Hepatocyte (in vitro differentiated cells): ENCODE measurements around the gene PEAR1.

Experiments used
- EZH2phosphoT487 ChIP-seq: fragments of 200-600 bp; sonication (generic); IDR thresholded peaks from one replicate; pipeline ENCODE4 v1.6.1; 2018; ENCODE audit warnings: antibody characterized with exemption, mild to moderate bottlenecking, low read depth, moderate library complexity; ENCODE audit not compliant: unreplicated experiment, severe bottlenecking
- TF ChIP-seq, protein P1 (sequence below): fragments of 200-600 bp; sonication (generic); IDR thresholded peaks from 2 replicates; pipeline ENCODE4 v1.5.1; 2016; ENCODE audit warnings: antibody characterized with exemption, mild to moderate bottlenecking; ENCODE audit not compliant: poor library complexity

DNA sequence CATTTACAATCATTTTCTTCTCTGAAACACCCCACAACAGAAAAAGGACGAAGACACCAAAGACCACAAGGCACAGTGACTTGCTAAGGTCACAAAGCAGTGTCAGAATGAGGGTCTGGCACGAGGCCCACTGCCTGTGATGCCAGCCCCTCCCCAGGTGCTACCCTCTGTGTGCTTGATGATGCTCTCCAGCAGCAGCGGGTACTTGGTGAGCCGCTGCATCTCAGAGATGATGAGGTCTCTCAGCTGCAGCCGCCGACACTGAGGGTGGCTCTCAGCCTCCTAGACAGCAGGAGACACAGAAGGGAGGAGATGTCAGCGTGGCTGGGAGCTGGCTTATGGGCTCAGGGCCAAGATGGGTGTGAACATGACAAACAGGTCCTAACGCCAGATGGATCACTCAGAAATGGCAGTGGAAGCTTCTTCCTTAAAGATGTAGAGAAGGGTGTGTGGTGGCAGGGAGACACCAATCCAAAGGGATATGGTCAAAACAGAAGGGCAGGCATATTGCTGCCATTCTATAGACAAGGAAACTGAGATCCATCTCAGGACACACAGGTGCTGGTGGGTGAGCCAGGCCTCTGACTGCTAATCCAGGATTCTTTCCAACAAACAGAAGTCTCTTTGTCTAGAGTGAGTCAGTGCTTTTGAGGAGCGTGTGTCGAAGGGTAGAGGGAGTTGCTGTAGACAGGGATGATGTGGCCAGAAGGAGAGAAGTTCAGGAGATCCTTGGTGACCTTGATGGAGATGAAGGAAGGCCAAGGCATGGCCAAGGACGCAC lies 52.6 kb downstream of the PEAR1 start:
- TF ChIP-seq, protein P1, sequence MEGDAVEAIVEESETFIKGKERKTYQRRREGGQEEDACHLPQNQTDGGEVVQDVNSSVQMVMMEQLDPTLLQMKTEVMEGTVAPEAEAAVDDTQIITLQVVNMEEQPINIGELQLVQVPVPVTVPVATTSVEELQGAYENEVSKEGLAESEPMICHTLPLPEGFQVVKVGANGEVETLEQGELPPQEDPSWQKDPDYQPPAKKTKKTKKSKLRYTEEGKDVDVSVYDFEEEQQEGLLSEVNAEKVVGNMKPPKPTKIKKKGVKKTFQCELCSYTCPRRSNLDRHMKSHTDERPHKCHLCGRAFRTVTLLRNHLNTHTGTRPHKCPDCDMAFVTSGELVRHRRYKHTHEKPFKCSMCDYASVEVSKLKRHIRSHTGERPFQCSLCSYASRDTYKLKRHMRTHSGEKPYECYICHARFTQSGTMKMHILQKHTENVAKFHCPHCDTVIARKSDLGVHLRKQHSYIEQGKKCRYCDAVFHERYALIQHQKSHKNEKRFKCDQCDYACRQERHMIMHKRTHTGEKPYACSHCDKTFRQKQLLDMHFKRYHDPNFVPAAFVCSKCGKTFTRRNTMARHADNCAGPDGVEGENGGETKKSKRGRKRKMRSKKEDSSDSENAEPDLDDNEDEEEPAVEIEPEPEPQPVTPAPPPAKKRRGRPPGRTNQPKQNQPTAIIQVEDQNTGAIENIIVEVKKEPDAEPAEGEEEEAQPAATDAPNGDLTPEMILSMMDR = no peak
- TF ChIP-seq EZH2phosphoT487 = no peak
